CD4-positive, alpha-beta T cell treated with Interleukin-17A for 4 hours (primary cell): ENCODE data around the gene DUSP16.
A peak's percentile ranks its signal among the peaks of the same experiment; 100 is the strongest.
"Not testable (repeated sequence)": the region's sequence is repeated elsewhere in the genome, so short reads cannot be mapped to it uniquely, and the experiment has no call there.

Source experiments
- DNase-seq: peaks from one replicate; pipeline ENCODE4 v3.0.0-alpha.2; 2020; ENCODE audit warnings: mixed read lengths

DUSP16 gene, protein sequence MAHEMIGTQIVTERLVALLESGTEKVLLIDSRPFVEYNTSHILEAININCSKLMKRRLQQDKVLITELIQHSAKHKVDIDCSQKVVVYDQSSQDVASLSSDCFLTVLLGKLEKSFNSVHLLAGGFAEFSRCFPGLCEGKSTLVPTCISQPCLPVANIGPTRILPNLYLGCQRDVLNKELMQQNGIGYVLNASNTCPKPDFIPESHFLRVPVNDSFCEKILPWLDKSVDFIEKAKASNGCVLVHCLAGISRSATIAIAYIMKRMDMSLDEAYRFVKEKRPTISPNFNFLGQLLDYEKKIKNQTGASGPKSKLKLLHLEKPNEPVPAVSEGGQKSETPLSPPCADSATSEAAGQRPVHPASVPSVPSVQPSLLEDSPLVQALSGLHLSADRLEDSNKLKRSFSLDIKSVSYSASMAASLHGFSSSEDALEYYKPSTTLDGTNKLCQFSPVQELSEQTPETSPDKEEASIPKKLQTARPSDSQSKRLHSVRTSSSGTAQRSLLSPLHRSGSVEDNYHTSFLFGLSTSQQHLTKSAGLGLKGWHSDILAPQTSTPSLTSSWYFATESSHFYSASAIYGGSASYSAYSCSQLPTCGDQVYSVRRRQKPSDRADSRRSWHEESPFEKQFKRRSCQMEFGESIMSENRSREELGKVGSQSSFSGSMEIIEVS

DNA sequence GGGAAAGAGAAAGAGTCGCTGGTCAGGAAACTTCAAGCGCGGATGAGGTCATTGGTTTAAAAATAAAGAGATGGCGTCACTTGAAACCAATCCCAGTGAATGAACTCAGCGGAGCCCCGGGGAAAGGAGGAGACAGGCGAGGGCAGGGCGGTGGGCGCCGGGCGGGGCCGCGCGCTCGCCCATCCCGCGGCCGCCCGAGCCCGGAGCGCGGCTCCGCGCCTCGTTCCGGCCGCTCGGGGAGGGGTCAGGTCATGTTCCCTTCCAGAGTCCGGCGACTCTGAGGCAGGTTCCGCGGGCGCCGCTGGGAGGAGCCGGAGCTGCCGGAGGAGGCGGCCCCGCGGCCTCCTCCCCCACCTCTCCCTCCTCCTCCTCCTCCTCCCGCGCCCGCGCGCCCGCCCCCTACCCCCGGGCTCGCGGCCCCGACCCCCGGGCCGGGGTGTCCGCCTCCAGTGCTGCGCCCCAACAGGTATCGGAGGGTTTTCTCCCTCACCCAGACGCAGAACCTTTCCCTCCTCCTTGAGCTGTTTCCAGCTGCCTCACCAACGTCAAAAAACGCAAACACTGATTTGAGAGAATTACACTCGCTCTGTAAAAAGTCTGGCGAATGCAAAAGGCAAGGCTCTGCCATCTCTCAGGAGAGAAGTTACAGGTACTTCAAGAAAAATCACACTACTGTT, at the start of gene DUSP16:
Gene DUSP16, minus strand, starts transcription at position 279 of the 677 bp plus-strand sequence. CDS start 41,765 bp downstream, outside the sequence.
- peak; percentile 75 for DNase-seq

DNA sequence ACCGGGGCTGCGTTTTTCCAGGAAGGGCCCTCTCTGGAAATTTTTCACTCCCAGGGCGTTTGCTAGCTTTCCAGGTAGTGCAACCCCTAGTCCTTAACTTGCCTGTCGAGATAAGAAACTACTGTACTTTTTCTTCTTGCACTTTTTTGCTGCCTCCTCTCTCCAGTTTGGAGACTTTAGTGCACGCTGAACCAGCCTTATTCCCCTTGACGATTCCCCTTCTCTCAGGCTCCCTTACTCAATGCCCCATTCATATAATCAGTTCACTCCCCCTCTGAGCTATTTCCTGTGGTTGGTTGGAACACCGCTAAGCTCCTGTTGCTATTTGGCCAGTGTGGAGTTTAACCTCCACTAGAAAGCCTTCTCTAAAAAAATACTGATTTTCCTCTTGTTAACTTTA, 49.7 kb upstream of the DUSP16 start:
- DNase-seq: peak; percentile 37

DNA sequence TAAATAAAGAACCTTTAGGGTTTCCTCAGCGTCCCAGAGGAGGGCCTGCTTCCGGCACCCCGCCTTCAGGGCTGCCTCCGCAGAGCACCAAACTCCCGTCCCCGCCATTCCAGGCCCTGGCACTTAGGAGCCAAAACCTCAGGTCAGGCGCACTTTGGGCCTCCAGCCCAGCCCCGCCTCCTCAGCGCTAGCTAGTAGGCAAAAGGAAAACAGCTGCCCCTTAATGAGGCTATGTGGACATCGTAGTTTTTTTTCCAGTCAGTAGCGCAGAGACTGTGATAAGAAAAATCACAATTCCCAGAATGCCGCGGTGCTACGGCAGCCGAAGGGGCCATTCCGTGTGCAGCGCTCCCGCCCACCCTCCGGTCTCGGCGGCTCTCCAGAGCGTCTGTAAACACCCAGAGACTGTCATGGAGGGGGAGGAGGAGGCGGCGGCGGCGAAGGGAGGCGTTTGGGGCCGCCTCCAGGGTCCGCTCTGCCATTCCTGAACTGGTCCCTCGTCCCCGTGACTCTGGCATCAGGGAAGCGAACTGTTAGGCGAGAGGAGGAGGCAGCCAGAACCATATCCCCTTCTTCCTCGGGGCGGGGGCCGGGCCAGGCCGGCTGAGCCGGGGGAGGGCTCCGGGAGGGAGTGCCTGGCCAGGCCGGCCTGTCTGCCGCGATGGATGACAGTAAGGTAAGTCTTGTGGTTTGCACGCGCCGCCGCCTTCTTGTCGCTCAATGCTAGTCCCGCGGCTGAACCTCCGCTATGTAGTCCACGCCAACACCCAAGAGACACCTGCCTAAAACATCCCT, 49.0 kb upstream of the DUSP16 start, which contains the start of gene CREBL2:
Gene CREBL2, plus strand, starts transcription at position 365 of the 795 bp plus-strand sequence. Its CDS starts 297 bp downstream, at position 662.
- peak; percentile 88 for DNase-seq

DNA sequence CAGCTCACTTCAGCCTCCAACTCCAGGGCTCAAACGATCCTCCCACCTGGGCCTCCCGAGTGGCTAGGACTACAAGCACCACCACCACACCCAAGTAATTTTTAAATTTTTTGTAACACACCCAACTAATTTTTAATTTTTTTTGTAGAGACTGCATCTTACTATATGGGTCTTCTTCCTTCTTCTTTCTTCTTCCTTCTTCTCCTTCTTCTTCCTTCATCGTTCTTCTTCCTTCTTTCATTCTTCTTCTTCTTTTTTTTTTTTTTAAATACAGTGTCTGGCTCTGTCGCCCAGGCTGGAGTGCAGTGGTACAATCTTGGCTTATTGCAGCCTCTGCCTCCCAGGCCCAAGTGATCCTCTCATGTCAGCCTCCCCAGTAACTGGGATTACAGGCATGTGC, 48.0 kb upstream of the DUSP16 start:
- no peak for DNase-seq

DNA sequence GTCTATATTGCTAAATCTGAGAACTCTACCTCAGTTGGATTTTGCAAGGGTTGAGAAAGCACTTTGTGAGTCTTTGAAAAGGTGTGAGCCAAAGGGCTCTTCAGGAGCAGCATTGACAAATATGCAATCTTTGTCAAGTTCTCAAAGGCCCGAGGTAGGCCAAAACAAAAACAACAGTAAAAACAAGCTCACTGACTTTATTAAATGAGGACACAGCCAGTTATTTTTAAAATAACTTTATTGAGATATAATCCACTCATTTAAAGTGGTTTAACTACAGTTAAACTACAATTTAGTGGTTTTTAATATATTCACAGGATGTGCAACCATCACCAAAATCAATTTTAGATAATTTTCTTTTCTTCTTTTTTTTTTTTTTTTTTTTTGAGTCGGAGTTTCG, 47.0 kb upstream of the DUSP16 start:
- DNase-seq: no peak

DNA sequence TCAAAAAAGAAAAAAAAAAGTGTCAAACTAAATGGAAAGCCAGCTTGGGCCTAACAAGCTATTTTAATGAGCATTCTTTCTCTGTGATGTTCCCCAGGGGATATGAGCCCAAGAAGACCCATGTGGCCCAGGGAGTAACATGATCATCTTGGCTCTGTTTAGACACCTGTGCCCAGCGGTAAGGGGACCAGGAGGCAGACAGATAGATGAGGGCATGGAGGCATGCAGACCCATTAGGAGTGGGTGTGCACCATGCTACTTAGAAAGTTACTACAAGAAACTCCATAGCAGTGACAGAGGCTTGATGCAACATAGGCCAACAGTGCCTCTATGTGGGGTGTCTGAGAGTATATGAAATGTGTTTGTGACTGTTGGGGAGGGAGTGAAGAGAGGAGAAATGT, 45.9 kb upstream of the DUSP16 start:
- DNase-seq: no peak

DNA sequence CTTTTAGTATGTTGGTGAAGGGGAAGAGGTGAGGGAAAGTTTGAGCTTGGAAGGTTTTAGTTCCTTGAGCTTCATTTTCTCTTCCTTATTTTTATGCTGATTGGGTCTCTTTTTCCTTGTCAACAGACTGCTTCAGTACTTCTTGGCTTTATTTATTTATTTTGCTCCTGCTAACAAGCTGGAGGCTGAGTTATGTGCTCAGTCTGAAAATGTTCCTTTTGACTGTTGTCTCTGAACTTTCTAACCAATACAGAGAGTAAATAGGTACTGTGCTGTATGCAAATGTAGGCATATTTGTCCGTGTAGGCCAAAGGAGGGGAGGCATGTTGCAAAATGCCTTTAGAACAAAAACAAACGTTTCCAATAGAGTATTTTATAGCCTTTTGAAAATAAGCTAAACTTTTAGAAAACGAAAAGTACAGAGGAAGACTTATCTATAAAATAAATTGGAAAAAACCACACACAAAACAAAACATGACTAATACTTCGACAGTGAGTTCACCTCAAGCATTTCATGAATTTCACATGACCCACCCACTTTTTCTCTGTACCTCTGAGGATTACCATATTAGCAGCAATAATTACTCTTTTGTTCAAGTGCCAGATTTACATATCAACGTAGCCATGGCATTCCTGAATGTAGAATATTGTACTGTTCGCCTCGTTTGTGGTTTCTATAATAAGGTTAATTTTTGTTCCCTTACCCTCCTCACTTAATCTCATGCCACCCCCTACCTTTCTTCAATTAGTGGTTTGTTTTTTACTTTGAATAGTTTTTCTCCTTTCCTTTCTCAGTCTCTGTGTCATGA, 44.3 kb upstream of the DUSP16 start:
- no peak for DNase-seq

DNA sequence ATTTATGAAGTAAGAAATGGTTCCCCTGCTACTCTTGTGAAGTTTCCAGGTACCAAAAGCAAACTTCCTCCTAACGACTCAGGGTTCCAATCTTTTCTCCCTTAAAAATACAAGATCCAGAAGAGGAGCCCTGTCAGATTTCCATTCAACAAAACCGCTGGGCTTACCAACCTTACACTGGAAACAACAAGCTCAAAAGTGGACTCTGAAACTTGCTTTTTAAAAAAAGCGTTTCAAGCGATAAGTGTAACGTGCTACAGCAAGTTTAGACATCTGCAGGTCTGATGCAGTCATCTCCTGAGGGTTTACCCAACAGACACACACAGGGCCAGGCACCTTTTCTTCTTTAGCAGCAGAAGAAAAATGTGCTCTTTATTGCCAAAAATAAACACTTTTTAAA, 42.1 kb upstream of the DUSP16 start:
- no peak for DNase-seq

DNA sequence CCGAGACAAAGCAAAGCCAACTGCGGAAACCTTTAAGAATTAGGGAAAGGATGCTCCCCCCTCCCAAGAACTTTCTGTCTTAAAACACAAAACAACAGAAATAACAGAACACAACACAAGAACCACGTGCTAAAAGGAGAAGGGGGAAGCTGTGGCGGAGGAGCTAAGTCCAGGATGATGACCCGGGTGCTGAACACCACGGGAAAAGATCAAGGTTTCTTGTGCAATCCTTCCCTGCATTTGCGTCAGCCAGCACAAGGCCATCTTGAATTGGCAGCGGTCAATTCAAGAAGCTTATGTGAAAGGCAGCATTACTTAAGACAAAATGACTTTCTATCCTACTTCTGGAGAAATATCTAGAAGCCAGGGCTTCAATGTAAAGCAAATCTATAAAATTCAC, 38.0 kb upstream of the DUSP16 start:
- DNase-seq: no peak

DNA sequence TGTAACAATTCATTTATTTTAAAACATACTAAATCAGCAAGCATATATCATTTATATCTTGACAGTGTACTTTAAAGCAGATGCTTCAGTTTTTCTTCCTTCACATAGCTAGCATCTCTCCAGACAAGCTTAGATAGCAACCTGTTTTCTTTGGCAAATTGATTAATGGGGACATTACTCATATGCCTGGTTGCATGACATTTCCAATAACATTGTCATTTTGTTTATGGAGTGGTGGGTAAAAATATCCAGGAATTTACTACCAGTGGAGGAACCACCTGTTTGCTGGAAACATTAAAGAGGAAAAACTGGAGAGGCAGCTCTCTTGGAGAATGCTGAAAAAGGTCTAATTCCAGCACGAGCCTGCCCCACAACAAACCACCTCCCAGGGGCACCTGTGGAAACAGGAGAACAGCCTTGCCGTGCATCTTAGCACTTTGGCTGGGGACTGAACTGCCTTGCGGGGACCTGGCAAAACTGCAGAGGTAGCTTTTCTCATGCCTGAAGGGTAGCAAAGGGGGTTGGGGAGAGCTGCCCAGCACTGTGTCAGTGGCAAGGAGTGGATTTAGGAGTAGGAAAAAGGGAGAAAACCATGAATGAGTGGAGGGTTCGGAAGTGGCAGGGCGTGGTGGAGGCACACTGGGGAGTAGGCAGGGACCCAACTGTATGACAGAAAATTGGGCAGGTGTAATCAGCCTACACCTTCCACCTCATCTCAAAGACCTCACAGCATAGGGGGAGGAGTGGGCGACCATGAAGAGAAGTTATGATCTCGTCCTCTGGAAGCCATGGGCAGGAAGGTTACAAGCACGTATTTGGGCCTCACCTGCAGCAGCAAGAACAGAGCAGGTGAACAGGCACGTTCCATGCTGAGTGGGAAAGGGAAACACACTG, 37.3 kb upstream of the DUSP16 start:
- DNase-seq: no peak

DNA sequence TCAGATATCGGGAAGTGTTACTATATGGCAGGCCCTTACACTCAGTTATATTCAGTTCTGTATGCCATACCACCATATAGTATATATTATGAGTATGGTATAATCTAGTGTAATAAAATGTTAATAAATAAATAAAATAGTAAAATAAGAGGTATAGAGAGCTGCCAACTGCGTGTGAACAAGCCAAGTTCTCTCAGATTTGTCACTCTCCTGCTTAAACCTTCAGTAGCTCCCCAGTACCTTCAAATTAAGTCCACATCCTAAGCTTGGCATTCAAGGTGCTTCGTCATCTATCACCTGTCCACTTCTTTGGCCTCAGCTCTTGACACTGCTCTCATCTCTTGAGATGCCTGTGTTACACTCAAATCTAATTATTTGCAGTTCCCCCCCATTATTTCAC, 36.2 kb upstream of the DUSP16 start:
- no peak for DNase-seq

DNA sequence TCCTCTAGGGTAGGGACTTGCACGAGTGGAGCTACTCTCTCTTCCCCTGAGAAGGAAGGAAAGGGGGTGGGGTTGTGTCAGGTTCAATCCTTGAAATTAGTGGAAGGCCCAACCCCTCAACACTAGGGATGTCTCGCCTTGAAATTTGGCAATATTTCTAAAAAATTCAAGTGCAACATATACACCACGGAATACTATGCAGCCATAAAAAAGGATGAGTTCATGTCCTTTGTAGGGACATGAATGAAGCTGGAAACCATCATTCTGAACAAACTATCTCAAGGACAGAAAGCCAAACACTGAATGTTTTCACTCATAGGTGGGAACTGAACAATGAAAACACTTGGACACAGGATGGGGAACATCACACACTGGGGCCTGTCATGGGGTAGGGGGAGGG, 33.9 kb upstream of the DUSP16 start:
- DNase-seq: not testable (repeated sequence)

DNA sequence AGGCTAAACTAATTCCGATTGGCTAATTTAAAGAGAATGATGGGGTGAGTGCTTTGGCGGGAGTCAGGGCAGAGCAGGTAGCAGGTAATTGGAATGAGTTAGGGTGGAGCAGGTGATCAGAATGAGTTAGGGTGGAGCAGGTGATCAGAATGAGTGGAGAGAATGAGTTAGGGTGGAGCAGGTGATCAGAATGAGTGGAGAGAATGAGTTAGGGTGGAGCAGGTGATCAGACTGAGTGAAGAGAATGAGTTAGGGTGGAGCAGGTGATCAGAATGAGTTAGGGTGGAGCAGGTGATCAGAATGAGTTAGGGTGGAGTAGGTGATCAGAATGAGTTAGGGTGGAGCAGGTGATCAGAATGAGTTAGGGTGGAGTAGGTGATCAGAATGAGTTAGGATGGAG, 33.3 kb upstream of the DUSP16 start:
- DNase-seq: not testable (repeated sequence)

DNA sequence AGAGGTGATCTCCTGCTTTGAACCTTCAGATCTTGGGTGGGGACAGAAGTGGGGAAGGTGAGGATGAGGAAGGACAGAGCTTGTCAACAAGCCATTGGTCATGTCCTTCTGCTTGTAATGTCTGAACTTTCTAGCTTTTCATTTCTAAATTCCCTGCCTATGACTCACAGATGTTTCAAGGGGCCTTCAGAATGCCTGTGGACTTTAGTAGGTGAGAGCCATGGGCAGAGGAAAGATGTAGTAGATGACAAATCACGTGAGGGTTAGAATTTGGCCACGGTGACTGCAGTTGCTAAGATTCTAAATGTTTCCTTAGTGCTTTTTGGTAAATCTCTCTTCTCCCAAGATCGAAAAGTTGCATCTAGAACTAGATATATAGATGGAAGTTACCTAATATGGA, 30.3 kb upstream of the DUSP16 start:
- DNase-seq: no peak

DNA sequence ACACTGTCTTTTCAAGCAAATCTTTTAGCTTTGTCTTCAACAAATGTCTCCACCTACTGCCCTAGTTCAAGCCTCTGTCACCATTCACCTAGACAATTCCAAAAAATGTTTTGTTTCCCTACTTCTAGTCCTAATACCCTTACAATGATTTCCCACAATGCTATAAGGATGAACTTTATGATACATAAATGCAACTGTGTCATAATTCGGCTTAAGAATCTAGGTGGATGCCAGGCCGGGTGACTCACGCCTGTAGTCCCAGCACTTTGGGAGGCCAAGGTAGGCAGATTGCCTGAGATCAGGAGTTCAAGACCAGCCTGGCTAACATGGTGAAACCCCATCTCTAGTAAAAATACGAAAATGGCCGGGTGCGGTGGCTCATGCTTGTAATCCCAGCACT, 28.3 kb upstream of the DUSP16 start:
- no peak for DNase-seq

DNA sequence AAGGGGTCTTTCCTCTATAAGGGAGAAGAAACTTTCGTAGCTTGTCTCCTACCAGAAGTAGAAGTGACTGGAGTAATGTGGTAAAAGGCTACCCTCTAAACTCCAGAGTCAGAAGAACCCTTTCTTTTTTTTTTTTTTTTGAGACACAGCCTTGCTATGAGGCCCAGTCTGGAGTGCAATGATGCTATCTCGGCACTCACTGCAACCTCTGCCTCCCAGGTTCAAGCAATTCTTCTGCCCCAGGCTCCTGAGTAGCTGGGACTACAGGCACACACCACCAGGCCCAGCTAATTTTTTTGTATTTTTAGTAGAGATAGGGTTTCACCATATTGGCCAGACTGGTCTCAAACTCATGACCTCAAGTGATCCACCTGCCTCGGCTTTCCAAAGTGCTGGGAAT, 25.8 kb upstream of the DUSP16 start:
- not testable (repeated sequence) for DNase-seq

DNA sequence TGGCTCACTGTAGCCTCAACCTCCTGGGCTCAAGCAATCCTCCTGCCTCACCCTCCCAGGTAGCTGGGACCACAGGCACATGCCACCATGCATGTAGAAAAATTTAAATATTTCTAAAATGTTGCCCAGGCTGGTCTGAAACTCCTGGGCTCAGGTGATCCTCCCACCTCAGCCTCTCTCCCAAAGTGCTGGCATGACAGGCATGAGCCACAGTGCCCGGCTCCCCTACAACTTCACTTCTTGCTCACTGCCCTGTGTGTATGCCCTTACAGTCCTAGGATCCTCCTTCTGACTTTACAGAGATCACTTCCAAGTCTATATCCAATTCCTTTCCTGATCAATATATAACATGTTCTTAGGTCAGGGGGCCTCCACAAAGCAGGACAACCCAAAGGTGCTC, 25.2 kb upstream of the DUSP16 start:
- no peak for DNase-seq

DNA sequence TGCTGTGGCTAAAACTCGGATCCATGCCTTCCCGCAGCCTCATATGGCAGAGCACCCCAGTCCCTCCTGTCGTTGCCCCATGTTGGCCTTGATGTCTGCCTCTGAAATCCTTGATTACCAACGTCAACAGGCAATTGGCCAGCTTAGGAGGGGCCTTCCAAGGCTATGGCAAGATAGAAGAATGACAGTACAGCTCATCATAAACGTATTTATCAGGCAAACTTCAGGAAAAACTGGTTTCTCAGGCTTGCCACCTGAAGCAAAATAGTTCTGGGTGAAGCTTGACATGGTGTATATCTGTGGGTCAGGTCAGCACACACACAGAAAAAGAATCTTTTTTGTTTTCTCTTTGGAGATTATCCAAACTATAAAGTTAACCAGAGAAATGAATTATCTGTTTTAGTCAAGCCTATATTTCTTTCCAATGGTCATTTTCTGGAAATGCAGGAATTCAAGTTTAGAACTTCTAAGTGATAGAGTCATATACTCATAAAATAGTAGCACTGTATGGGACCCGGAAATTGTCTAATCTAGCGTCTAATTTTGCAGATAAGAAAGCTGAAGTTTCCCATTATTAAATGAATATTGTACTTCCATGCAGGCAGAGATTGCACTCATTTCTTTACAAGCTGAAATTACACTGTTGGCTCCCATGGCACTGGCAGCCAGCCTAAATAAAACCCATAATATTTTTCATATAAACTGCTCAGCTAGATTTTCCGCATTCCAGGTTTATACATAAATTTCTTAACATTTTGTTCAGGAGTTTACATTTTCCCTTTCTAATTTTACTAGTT, 24.4 kb upstream of the DUSP16 start:
- no peak for DNase-seq

DNA sequence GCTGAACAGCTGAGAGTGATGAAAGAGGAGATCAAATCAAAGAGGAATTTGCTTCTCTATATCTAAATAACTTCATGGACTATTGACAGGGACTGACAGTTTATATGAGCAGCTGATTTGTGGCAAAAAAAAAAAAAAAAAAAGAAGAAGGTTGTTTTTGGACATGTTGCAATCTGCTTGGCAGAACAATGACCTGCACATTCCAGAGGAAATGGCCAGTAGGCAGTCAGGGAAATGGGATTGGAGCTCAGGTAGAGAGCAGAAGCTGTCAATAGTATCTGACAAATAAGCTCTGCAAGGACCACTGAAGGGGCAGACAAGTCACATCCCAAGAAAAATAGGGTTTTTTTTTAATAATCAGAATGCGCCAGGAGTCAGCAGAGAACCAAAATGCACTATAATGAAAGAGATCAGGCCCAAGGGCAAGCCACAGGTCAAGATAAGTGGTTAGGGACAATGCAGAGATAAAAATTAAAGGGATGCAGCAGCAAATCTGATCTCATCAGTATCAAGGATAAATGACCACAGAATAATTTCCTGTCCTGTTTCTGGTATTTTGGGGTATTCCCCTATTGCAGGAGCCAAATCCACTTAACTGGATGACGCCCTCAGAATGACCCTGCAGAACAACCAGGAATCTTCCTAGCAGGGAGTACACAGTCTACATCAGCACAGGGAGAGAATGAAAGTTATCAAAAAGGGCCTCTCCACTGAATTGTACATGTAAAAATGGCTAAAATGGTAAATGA, 22.6 kb upstream of the DUSP16 start:
- no peak for DNase-seq
